AG09309 (cell line): ENCODE data around the gene CNR2.
"Not testable (repeated sequence)": the region's sequence is repeated elsewhere in the genome, so short reads cannot be mapped to it uniquely, and the experiment has no call there.

Experiments
- DNase-seq: peaks from one replicate; pipeline ENCODE4 v3.0.0-alpha.2; 2010; ENCODE audit warnings: low read depth
- H3K4me3 ChIP-seq: 2 replicates; pipeline ENCODE4 v1.5.1; 2011; ENCODE audit warnings: mild to moderate bottlenecking, low read depth, low read length, moderate library complexity; ENCODE audit not compliant: control insufficient read depth
- TF ChIP-seq, protein P1 (sequence below): IDR thresholded peaks from 2 replicates; pipeline ENCODE4 v1.5.1; 2011; ENCODE audit warnings: mild to moderate bottlenecking, low read depth, low read length, inconsistent platforms; ENCODE audit not compliant: insufficient read depth, control insufficient read depth; ENCODE audit errors: missing control alignments

CNR2 gene

GRCh38 chr1:23902321-23903278, 10.6 kb downstream of the CNR2 start:
- H3K4me3 ChIP-seq: no peak overlapping the region; the same call in 1 of the 2 replicates
- TF ChIP-seq, protein P1, sequence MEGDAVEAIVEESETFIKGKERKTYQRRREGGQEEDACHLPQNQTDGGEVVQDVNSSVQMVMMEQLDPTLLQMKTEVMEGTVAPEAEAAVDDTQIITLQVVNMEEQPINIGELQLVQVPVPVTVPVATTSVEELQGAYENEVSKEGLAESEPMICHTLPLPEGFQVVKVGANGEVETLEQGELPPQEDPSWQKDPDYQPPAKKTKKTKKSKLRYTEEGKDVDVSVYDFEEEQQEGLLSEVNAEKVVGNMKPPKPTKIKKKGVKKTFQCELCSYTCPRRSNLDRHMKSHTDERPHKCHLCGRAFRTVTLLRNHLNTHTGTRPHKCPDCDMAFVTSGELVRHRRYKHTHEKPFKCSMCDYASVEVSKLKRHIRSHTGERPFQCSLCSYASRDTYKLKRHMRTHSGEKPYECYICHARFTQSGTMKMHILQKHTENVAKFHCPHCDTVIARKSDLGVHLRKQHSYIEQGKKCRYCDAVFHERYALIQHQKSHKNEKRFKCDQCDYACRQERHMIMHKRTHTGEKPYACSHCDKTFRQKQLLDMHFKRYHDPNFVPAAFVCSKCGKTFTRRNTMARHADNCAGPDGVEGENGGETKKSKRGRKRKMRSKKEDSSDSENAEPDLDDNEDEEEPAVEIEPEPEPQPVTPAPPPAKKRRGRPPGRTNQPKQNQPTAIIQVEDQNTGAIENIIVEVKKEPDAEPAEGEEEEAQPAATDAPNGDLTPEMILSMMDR: no peak
- DNase-seq: no peak

GRCh38 chr1:23900017-23900416, 13.1 kb downstream of the CNR2 start:
- H3K4me3 ChIP-seq, DNase-seq: not testable (repeated sequence)

DNA sequence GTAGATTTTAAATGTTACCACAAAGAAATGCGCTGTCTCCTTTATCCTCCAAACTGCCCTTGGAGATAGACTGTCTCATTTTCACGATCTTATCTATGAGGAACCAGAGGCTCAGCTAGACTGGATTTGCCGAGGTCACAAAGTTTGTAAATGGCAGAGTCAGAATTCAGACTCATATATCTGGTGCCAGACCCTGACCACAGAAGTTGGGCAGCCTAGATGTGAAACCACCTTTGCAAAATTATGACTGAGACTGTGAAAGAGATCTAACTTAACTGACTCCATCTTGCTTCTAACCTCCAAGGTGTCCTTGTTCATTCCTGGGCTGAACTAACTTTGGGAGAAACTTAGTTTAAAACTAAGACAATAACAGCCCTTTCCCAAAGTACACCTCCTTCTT, 14.1 kb downstream of the CNR2 start:
- DNase-seq: no peak
- TF ChIP-seq, protein P1: no peak
- no peak overlapping the region for H3K4me3 ChIP-seq

- no peak for DNase-seq
- H3K4me3 ChIP-seq: no peak overlapping the region
- TF ChIP-seq, protein P1: no peak
Observed at GRCh38 chr1:23897083-23897482, 16.1 kb downstream of the CNR2 start.

DNA sequence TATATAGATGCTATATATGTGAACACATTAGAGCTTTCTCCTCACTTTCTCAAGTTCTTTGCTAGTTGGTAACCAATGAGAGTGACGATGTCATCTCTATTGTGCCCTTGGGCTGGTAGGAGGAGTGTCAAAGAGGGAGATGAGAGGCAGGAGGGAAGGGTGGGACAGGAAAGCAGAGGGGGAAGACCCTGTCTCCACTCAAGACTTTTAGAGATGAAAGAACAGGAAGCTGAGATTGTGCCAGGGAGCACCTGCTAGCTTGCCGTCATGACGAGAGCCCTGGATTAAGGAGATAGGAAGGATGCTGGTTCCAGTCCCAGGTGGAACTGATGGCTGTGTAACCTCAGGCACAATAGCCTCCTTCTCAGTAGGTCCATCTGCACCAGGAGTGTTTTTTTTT, 16.7 kb downstream of the CNR2 start:
- TF ChIP-seq, protein P1: no peak
- no peak for DNase-seq
- H3K4me3 ChIP-seq: no peak overlapping the region

DNA sequence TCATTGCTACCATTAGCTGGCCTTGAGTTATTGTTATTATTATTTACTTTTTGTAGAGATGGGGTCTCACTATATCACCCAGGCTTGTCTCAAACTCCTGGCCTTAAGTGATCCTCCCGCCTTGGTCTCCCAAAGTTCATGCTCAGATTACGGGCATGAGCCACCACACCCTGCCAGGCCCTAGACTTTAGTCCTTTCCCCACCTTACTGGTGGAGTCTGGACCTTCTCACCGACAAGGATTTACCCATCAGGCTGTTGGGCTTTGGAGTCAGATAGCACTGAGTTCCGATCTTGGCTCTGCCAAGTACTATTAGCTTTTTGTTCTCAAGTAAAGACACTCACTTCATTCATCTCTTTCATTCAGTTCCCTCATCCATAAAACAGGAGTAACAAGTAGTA, 17.2 kb downstream of the CNR2 start:
- no peak for DNase-seq
- TF ChIP-seq, protein P1: no peak
- H3K4me3 ChIP-seq: no peak overlapping the region

DNA sequence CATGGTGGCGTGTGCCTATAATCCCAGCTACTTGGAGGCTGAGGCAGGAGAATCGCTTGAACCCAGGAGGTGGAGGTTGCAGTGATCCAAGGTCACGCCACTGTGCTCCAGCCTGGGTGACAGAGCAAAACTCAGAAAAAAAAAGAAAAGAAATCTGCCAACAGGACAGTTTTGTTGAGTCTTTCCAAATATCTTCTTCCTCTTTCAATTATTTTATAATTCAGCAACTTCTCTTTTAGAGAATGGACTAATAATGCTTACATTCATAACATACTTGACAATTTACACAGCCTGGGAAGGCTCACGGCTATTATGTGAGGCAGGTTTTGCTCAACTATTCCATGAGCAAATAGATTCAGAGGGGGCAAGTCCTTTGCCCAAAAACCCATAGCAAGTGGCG, 18.1 kb downstream of the CNR2 start:
- DNase-seq: no peak
- no peak overlapping the region for H3K4me3 ChIP-seq
- TF ChIP-seq, protein P1: no peak
